ENCODE measurements around the gene GRIA3. TPM values are rescaled to one million over a fixed set of nuclear protein-coding genes. Genes with fewer than 3 reads are reported as not detected.

The GRIA3 gene
- total and polyA plus RNA-seq, 2 experiments from 2014 or later, result 1.9 to 2.9 TPM

GRCh38 chrX:123219916-123220315, 35.8 kb downstream of the GRIA3 start:
- H3K4me3 ChIP-seq, result no peak overlapping the region
- H3K4me1 ChIP-seq (ENCODE audit: insufficient read depth), result no peaks in the 10 kb centered on the region
- no peaks in the 10 kb centered on the region for H3K79me2 ChIP-seq
- no peak for TF ChIP-seq CTCF (IDR thresholded peaks at IDR 0.05; ENCODE audit: poor library complexity)
- TF ChIP-seq EZH2 (IDR thresholded peaks at IDR 0.05; ENCODE audit: borderline replicate concordance), result no peak
- TF ChIP-seq EZH2phosphoT487 (IDR thresholded peaks at IDR 0.05; ENCODE audit: low read depth, severe bottlenecking, unreplicated experiment), result no peak
- DNase-seq (ENCODE audit: low spot score), result no peak
- H3K4me2 ChIP-seq, result no peak overlapping the region
- H3K9me3 ChIP-seq (ENCODE audit: low read depth), result no peaks in the 10 kb centered on the region
- 60% methylated on average over 3 of the region's 3 CpGs for WGBS (ENCODE audit: low lambda C conversion rate, missing lambda C conversion rate)
- H3K27me3 ChIP-seq, result no peaks in the 10 kb centered on the region
- H3K9me2 ChIP-seq (replicated peaks; ENCODE audit: insufficient read depth), result no peaks in the 10 kb centered on the region
- no peaks in the 10 kb centered on the region for H3K36me3 ChIP-seq (replicated peaks; ENCODE audit: insufficient read depth, low read depth)
- H4K20me1 ChIP-seq (ENCODE audit: insufficient read depth, poor library complexity, severe bottlenecking), result no peaks in the 10 kb centered on the region
- no peak overlapping the region for H2AFZ ChIP-seq
- H3K27ac ChIP-seq, result no peak overlapping the region

GRCh38 chrX:123222920-123223319, 38.8 kb downstream of the GRIA3 start:
- no peaks in the 10 kb centered on the region for H3K9me3 ChIP-seq (ENCODE audit: low read depth)
- H3K27me3 ChIP-seq, result no peaks in the 10 kb centered on the region
- no peak overlapping the region for H3K27ac ChIP-seq
- TF ChIP-seq EZH2phosphoT487 (IDR thresholded peaks at IDR 0.05; ENCODE audit: low read depth, severe bottlenecking, unreplicated experiment), result no peak
- no peak for TF ChIP-seq EZH2 (IDR thresholded peaks at IDR 0.05; ENCODE audit: borderline replicate concordance)
- no peak for TF ChIP-seq CTCF (IDR thresholded peaks at IDR 0.05; ENCODE audit: poor library complexity)
- no peaks in the 10 kb centered on the region for H3K36me3 ChIP-seq (replicated peaks; ENCODE audit: insufficient read depth, low read depth)
- H3K4me1 ChIP-seq (ENCODE audit: insufficient read depth), result no peaks in the 10 kb centered on the region
- no peaks in the 10 kb centered on the region for H4K20me1 ChIP-seq (ENCODE audit: insufficient read depth, poor library complexity, severe bottlenecking)
- no peak overlapping the region for H3K4me3 ChIP-seq
- no peaks in the 10 kb centered on the region for H3K79me2 ChIP-seq
- H2AFZ ChIP-seq, result no peak overlapping the region
- 78% methylated on average over 5 of the region's 5 CpGs for WGBS (ENCODE audit: low lambda C conversion rate, missing lambda C conversion rate)
- no peak for DNase-seq (ENCODE audit: low spot score)
- H3K9me2 ChIP-seq (replicated peaks; ENCODE audit: insufficient read depth), result no peaks in the 10 kb centered on the region
- no peak overlapping the region for H3K4me2 ChIP-seq

GRCh38 chrX:123223409-123223808, 39.3 kb downstream of the GRIA3 start:
- Histone ChIP-seq H3K4me1 (ENCODE audit: insufficient read depth) (no peaks in the 10 kb centered on the region), H3K4me2 (no peak overlapping the region), H3K9me2 (replicated peaks; ENCODE audit: insufficient read depth) (no peaks in the 10 kb centered on the region), H3K36me3 (replicated peaks; ENCODE audit: insufficient read depth, low read depth) (no peaks in the 10 kb centered on the region), H4K20me1 (ENCODE audit: insufficient read depth, poor library complexity, severe bottlenecking) (no peaks in the 10 kb centered on the region), H3K27me3 (no peaks in the 10 kb centered on the region), H3K79me2 (no peaks in the 10 kb centered on the region), H3K27ac (no peak overlapping the region), H3K9me3 (ENCODE audit: low read depth) (no peaks in the 10 kb centered on the region), H2AFZ (no peak overlapping the region), H3K4me3 (no peak overlapping the region)
- no peak for TF ChIP-seq EZH2phosphoT487 (IDR thresholded peaks at IDR 0.05; ENCODE audit: low read depth, severe bottlenecking, unreplicated experiment)
- WGBS (ENCODE audit: low lambda C conversion rate, missing lambda C conversion rate), result 80% methylated on average over 1 of the region's 1 CpG
- DNase-seq (ENCODE audit: low spot score), result no peak

DNA sequence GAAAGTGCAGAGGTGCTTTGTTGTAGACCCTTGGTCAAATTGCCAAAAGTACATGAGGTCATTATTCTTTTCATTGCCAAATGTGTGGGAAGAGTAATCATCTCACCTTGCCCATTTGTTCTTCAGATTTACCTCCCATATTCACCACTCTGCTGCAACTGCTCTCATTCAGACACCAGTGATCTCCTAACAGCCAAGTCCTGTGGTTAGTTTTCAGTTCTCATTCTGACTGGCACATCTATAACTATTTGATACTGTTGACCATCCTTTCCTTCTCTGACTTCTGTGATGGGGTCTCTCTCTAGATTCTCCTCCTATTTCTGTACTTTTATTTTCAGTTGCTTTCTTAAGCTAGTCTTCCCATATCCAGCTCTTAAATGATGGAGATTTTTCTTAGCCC, 39.8 kb downstream of the GRIA3 start:
- no peaks in the 10 kb centered on the region for H3K9me3 ChIP-seq (ENCODE audit: low read depth)

More for the DNA sequence above, 39.8 kb downstream of the GRIA3 start:
- no peaks in the 10 kb centered on the region for H4K20me1 ChIP-seq (ENCODE audit: insufficient read depth, poor library complexity, severe bottlenecking)
- no peak for DNase-seq (ENCODE audit: low spot score)
- H3K79me2 ChIP-seq, result no peaks in the 10 kb centered on the region
- H3K4me1 ChIP-seq (ENCODE audit: insufficient read depth), result no peaks in the 10 kb centered on the region
- H2AFZ ChIP-seq, result no peak overlapping the region
- no peaks in the 10 kb centered on the region for H3K9me2 ChIP-seq (replicated peaks; ENCODE audit: insufficient read depth)
- no peak for TF ChIP-seq CTCF (IDR thresholded peaks at IDR 0.05; ENCODE audit: poor library complexity)
- no peak for TF ChIP-seq EZH2phosphoT487 (IDR thresholded peaks at IDR 0.05; ENCODE audit: low read depth, severe bottlenecking, unreplicated experiment)
- no peak for TF ChIP-seq EZH2 (IDR thresholded peaks at IDR 0.05; ENCODE audit: borderline replicate concordance)
- no peak overlapping the region for H3K27ac ChIP-seq
- no peak overlapping the region for H3K4me3 ChIP-seq
- no peak overlapping the region for H3K4me2 ChIP-seq
- H3K36me3 ChIP-seq (replicated peaks; ENCODE audit: insufficient read depth, low read depth), result no peaks in the 10 kb centered on the region
- H3K27me3 ChIP-seq, result no peaks in the 10 kb centered on the region
